Measurements from ENCODE around the gene ZMYM4. TPM values are rescaled to one million over a fixed set of nuclear protein-coding genes. Genes with fewer than 3 reads are reported as not detected.

The ZMYM4 gene
- total and polyA plus RNA-seq, 7 donors, result 4.2 to 46.0 (median 36.7) TPM

DNA sequence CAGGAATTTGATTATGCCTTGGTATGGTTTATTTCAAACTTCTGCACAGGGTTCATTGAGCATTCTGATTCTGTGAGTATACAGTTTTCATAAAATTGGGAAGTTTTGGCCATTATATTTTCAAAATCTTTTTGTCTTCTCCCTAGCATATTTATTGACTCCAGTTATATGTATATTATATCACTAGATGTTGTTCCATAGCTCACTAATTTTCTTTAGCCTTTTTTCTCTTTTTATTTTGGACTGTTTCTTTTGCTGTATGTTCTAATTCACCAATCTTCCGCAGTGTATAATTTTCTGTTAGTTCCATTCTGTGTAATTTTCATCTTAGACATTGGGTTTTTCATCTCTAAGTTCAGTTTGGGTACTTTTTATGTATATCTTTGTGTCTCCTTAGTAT is 31.9 kb downstream of the ZMYM4 start:
- Histone ChIP-seq H3K36me3 (peaks cover 0 to 4% (median 0%) of the 10 kb centered on the region in 4 donors), H3K27ac (no peak overlapping the region), H3K4me1 (peaks cover 0 to 27% (median 15%) of the 10 kb centered on the region in 4 donors), H3K4me3 (no peak overlapping the region), H3K27me3 (no peaks in the 10 kb centered on the region), H3K9me3 (no peaks in the 10 kb centered on the region)
- TF ChIP-seq EP300 (IDR thresholded peaks at IDR 0.05) (no peak), POLR2A (IDR thresholded peaks at IDR 0.05) (no peak), POLR2AphosphoS5 (IDR thresholded peaks at IDR 0.05) (no peak)
- TF ChIP-seq, protein P1, sequence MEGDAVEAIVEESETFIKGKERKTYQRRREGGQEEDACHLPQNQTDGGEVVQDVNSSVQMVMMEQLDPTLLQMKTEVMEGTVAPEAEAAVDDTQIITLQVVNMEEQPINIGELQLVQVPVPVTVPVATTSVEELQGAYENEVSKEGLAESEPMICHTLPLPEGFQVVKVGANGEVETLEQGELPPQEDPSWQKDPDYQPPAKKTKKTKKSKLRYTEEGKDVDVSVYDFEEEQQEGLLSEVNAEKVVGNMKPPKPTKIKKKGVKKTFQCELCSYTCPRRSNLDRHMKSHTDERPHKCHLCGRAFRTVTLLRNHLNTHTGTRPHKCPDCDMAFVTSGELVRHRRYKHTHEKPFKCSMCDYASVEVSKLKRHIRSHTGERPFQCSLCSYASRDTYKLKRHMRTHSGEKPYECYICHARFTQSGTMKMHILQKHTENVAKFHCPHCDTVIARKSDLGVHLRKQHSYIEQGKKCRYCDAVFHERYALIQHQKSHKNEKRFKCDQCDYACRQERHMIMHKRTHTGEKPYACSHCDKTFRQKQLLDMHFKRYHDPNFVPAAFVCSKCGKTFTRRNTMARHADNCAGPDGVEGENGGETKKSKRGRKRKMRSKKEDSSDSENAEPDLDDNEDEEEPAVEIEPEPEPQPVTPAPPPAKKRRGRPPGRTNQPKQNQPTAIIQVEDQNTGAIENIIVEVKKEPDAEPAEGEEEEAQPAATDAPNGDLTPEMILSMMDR (IDR thresholded peaks at IDR 0.05), result no peak
- intact Hi-C loops (cut with DNase I), result no loop called here
- WGBS, 2 donors, result 98% methylated on average over 1 of the region's 1 CpG
- no peak for DNase-seq

DNA sequence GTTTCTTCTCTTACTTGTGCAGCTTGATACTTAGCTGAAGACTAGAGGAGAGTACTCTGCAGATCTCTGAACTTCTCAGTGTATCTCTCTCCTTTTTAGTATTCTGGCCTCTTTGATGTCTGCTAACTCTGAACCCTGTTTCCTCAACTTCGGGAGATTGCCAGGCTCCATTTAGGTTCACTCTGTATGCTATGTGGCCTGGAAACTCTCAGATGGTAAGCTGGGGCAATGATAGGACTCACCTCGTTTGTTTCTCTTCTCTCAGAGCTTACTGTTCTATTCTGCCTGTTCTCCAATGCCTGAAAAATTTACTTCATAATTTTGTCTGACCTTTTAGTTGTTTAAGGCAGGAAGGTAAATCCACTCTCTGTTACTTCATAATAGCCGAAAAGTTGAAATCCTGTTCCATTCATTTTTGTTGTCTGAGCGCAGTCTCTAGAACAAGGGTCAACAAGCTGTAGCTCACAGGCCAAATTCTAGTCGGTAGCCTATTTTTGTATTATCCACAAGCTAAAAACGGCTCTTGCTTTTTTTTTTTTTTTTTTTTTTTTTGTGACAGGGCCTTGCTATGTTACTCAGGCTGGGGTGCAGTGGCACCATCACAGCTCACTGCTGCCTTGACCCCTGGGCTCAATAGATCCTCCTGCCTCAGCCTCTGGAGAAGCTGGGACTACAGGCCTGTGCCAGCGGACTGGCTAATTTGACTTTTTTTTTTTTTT is 33.3 kb downstream of the ZMYM4 start:
- Histone ChIP-seq H3K27me3 (no peaks in the 10 kb centered on the region), H3K27ac (peak overlapping the region in 2 of 4 donors; percentile 44 to 52), H3K4me1 (peaks cover 0 to 40% (median 20%) of the 10 kb centered on the region in 4 donors), H3K4me3 (no peak overlapping the region), H3K9me3 (no peaks in the 10 kb centered on the region), H3K36me3 (no peaks in the 10 kb centered on the region)
- intact Hi-C loops (cut with DNase I), result no loop called here
- TF ChIP-seq, protein P1 (IDR thresholded peaks at IDR 0.05), result no peak
- TF ChIP-seq POLR2A (IDR thresholded peaks at IDR 0.05) (no peak), POLR2AphosphoS5 (IDR thresholded peaks at IDR 0.05) (no peak), EP300 (IDR thresholded peaks at IDR 0.05) (no peak)
- 80 to 81% methylated on average over 7 of the region's 7 CpGs for WGBS, 2 donors
- no peak for DNase-seq

DNA sequence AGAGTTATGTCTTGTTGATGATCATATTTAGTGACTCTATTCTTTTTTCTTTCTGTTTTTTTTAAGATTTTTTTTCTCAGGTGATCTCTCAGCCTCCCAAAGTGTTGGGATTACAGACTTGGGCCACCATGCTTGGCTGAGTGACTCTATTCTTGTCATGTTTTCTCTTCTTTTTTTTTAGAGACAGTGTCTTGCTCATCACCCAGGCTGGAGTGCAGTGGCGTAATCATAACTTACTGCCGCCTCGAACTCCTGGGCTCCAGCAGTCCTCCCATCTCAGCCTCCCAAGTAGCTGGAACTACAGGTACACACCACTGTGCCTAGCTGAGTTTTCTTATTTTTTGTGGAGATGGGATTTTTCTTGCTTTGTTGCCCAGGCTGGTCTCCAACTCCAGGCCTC is 36.9 kb downstream of the ZMYM4 start:
- DNase-seq, result no peak
- no peak overlapping the region for H3K4me3 ChIP-seq
- intact Hi-C loops (cut with DNase I), result no loop called here
- H3K9me3 ChIP-seq, result no peaks in the 10 kb centered on the region
- WGBS, 2 donors, result 96 to 97% methylated on average over 3 of the region's 3 CpGs
- peaks cover 0 to 31% (median 14%) of the 10 kb centered on the region in 4 donors for H3K4me1 ChIP-seq
- H3K36me3 ChIP-seq, result peaks cover 0 to 5% (median 0%) of the 10 kb centered on the region in 4 donors
- TF ChIP-seq POLR2A (IDR thresholded peaks at IDR 0.05), result no peak
- no peak for TF ChIP-seq POLR2AphosphoS5 (IDR thresholded peaks at IDR 0.05)
- TF ChIP-seq EP300 (IDR thresholded peaks at IDR 0.05), result no peak
- TF ChIP-seq, protein P1 (IDR thresholded peaks at IDR 0.05), result no peak
- H3K27me3 ChIP-seq, result no peaks in the 10 kb centered on the region
- H3K27ac ChIP-seq, result peak overlapping the region in 1 of 4 donors; percentile 11

DNA sequence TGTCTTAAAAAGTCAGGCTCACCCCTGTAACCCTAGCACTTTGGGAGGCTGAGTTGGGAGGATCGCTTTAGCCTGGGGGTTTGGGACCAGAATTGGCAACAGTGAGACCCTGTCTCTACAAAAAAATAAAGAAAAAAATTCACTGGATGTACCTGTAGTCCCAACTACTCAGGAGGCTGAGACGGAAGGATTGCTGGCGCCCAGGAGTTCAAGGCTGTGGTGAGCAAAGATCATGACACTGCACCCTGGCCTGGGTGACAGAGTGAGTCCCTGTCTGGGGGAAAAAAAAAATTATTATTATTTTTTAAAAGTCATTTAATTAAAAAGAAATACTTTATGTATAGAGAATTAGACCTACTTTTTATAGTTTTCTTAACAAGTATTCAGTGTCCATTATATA is 47.1 kb downstream of the ZMYM4 start:
- peaks cover 0 to 15% (median 5%) of the 10 kb centered on the region in 4 donors for H3K4me1 ChIP-seq
- no peak for DNase-seq
- H3K4me3 ChIP-seq, result no peak overlapping the region
- H3K27me3 ChIP-seq, result no peaks in the 10 kb centered on the region
- WGBS, 2 donors, result 98% methylated on average over 3 of the region's 3 CpGs
- H3K36me3 ChIP-seq, result peaks cover 0 to 11% (median 2%) of the 10 kb centered on the region in 4 donors
- no peak for TF ChIP-seq EP300 (IDR thresholded peaks at IDR 0.05)
- TF ChIP-seq POLR2A (IDR thresholded peaks at IDR 0.05), result no peak
- TF ChIP-seq POLR2AphosphoS5 (IDR thresholded peaks at IDR 0.05), result no peak
- TF ChIP-seq, protein P1 (IDR thresholded peaks at IDR 0.05), result no peak
- H3K27ac ChIP-seq, result no peak overlapping the region
- intact Hi-C loops (cut with DNase I), result no loop called here
- no peaks in the 10 kb centered on the region for H3K9me3 ChIP-seq
